Stimulated activated naive B cell treated with anti-CD40 and anti-IgM and Interleukin-4, amounts not matched to agents 10 μg/mL and 1 μg/mL and 100 μg/mL, for 72 hours (primary cell): Measurements from ENCODE around the gene TRIM37.
"Not testable (repeated sequence)": the region's sequence is repeated elsewhere in the genome, so short reads cannot be mapped to it uniquely, and the experiment has no call there.

Source experiments
- ATAC-seq, 2 donors: fragments of 150-1000 bp; cut with Tn5 transposase; replicated peaks; 2 replicates each; pipeline ENCODE4 v1.10.0; 2021; ENCODE audit warnings: moderate library complexity in 1 of 2
- DNase-seq: peaks from one replicate; pipeline ENCODE4 v3.0.0; 2021
- H3K27ac Mint-ChIP-seq: one replicate; pipeline ENCODE4 v1.8.0; 2022; ENCODE audit warnings: mild to moderate bottlenecking, mixed read lengths
- H3K27me3 Mint-ChIP-seq, 2 donors: one replicate each; pipeline ENCODE4 v1.8.0; 2022; ENCODE audit warnings: mixed read lengths in 2 of 2
- H3K36me3 Mint-ChIP-seq, 2 donors: one replicate each; pipeline ENCODE4 v1.8.0; 2022; ENCODE audit warnings: mixed read lengths in 2 of 2, mild to moderate bottlenecking in 1 of 2
- H3K4me1 Mint-ChIP-seq, 2 donors: one replicate each; pipeline ENCODE4 v1.8.0; 2022; ENCODE audit warnings: mixed read lengths in 2 of 2, mild to moderate bottlenecking in 1 of 2
- H3K4me3 Mint-ChIP-seq, 2 donors: one replicate each; pipeline ENCODE4 v1.8.0; 2022; ENCODE audit warnings: mild to moderate bottlenecking in 2 of 2, mixed read lengths in 2 of 2, moderate library complexity in 1 of 2
- H3K9me3 Mint-ChIP-seq, 2 donors: one replicate each; pipeline ENCODE4 v1.8.0; 2022; ENCODE audit warnings: mixed read lengths in 2 of 2, mild to moderate bottlenecking in 1 of 2

TRIM37 gene

DNA sequence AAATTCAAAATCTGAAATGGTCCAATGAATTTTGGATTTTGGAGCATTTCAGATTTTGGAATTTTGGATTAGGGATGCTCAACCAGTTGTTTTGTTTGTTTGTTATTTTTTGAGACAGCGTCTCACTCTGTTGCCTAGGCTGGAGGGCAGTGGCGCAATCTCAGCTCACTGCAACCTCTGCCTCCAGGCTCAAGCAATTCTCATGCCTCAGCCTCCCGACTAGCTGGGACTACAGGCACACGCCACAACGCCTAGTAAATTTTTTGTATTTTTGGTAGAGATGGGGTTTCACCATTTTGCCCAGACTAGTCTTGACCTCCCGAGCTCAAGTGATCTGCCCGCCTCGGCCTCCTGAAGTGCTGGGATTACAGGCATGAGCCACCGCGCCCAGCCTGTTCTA is 31.7 kb upstream of the TRIM37 start:
- not testable (repeated sequence) for H3K9me3 Mint-ChIP-seq, H3K27ac Mint-ChIP-seq

DNA sequence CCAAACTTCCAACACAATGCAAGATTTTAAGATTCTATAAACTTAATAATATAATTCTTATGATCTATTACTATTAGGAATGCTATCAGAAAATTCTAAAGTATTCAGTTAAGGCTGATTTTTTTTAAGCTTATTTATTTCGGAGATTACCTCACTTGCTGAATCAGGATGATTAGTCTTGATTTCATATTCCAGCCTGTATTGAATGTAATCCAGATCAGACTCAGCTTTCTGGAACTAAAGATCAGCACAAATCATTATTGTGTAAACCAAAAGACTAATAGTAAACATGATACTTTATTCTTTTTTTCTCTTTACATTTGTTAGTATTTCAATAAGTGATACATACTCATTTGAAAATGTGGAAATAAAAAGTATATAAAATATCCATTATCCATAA is 24.5 kb upstream of the TRIM37 start:
- Mint-ChIP-seq H3K27ac (no peak overlapping the region), H3K4me3 (no peak overlapping the region), H3K36me3 (peaks cover 5 to 18% of the 10 kb centered on the region in 2 donors), H3K9me3 (no peaks in the 10 kb centered on the region), H3K4me1 (no peaks in the 10 kb centered on the region), H3K27me3 (no peaks in the 10 kb centered on the region)
- DNase-seq (no peak), ATAC-seq (no peak)

More for the DNA sequence above, 31.7 kb upstream of the TRIM37 start:
- H3K4me3 Mint-ChIP-seq, DNase-seq, H3K4me1 Mint-ChIP-seq, ATAC-seq, H3K27me3 Mint-ChIP-seq, H3K36me3 Mint-ChIP-seq: not testable (repeated sequence)

DNA sequence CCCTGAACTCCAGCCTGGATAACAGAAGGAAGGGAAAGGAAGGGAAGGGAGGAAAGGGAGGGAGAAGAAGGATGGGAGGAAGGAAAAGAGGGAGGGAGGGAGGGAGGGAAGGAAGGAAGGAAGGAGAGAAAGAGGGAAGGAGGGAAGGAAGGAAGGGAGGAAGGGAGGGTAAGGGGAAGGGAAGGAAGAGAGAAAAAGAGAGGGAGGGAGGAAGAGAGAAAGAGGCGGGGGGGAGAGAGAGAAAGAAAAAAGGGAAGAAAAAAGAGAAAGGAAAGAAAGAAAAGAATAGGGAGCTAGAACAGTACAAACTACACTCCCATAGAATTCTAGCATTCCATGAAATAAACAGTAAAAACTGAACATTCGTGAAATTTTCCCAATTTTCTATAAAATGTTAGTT is 23.1 kb upstream of the TRIM37 start:
- peaks cover 5 to 18% of the 10 kb centered on the region in 2 donors for H3K36me3 Mint-ChIP-seq
- no peaks in the 10 kb centered on the region for H3K27me3 Mint-ChIP-seq
- ATAC-seq (no peak), DNase-seq (no peak)
- no peaks in the 10 kb centered on the region for H3K4me1 Mint-ChIP-seq
- H3K9me3 Mint-ChIP-seq: no peaks in the 10 kb centered on the region
- H3K27ac Mint-ChIP-seq: no peak overlapping the region
- no peak overlapping the region for H3K4me3 Mint-ChIP-seq

DNA sequence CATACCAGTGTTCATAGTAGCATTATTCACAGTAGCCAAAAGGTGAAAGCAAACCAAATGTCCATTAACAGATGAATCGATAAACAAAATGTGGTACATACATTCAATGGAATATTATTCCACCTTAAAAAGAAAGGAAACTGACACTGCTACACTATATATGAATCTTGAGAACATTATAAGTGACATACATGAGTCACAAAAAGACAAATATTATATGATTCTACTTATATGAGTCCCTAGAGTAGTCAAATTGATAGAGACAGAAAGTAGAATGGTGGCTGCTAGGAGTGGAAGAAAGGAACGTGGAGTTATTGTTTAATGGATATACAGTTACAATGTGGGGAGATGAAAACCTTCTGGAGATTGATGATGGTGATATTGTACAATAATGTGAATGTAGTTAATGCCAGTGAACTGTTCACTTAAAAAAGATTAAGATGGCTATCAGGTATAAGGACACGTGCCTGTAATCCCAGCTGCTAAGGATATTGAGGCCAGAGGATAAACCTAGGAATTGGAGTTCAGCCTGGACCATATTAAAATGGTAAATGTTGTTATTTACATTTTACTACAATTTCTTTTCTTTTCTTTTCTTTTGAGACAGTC is 20.2 kb upstream of the TRIM37 start:
- ATAC-seq (no peak), DNase-seq (no peak)
- Mint-ChIP-seq H3K27me3 (no peaks in the 10 kb centered on the region), H3K4me1 (peaks cover 0 to under 1% of the 10 kb centered on the region in 2 donors), H3K36me3 (peaks cover 6 to 22% of the 10 kb centered on the region in 2 donors), H3K27ac (no peak overlapping the region), H3K4me3 (no peak overlapping the region), H3K9me3 (no peaks in the 10 kb centered on the region)

DNA sequence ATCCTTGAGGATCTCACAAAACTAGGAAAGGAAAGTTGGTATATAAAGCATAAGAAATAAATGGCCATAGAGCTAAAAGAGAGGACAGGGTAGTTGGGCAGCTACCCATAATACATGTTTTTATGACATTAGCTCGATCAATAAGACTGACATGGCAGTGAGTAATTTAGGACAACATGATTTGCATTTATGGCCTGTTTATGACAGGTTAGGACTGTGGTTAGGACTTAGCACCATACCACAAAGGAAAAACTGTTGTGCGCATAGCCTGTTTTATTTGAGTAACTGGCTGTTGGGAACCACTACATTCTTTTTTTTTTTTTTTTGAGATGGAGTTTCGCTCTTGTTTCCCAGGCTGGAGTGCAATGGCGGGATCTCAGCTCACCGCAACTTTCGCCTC is 18.0 kb upstream of the TRIM37 start:
- Mint-ChIP-seq H3K27ac (no peak overlapping the region), H3K9me3 (no peaks in the 10 kb centered on the region), H3K27me3 (no peaks in the 10 kb centered on the region), H3K36me3 (peaks cover 8 to 28% of the 10 kb centered on the region in 2 donors), H3K4me1 (peaks cover 0 to 2% of the 10 kb centered on the region in 2 donors), H3K4me3 (no peak overlapping the region)
- no peak for DNase-seq
- ATAC-seq: peak in 1 of 2 donors; percentile 29

DNA sequence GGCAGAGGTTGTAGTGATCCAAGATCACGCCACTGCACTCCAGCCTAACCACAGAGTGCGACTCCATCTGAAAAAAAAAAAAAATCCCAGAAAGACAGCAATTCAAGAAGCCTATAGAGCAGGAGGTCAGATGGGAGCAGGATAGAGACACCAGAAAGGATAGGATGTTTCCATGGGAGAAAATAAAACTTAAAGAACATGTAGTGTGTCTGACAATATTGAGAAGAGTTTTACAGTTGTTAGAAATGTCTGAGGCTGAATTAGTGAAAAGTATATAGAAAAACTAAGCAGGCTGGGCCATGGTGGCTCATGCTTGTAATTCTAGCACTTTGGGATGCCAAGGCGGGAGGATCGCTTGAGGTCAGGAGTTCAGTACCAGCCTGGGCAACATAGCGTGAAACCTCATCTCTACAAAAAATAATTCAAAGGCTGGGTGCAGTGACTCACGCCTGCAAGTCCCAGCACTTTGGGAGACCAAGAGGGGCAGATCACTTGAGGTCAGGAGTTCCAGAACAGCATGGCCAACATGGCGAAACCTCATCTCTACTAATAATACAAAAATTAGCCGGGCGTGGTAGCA is 15.3 kb upstream of the TRIM37 start:
- Mint-ChIP-seq H3K27me3 (no peaks in the 10 kb centered on the region), H3K27ac (no peak overlapping the region), H3K4me3 (no peak overlapping the region), H3K36me3 (peaks cover 15 to 20% of the 10 kb centered on the region in 2 donors), H3K9me3 (no peaks in the 10 kb centered on the region), H3K4me1 (peaks cover 0 to 2% of the 10 kb centered on the region in 2 donors)
- DNase-seq (no peak), ATAC-seq (no peak)

DNA sequence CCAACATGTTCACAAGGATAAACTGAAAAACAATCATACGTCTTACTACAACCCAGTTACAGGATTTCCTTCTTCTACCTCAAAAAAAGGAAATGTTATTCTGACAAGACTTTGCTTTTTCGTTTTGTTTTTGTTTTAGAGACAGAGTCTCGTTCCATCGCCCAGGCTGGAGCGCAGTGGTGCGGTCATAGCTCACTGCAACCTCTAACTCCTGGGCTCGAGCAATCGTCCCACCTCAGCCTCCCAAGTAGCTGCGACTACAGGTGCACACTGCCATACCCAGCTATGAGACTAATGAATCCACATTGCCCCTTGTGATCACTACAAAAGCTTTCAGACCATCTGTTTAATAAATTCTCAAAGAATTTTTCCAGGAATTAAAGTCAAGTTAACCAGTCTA is 8.8 kb upstream of the TRIM37 start:
- Mint-ChIP-seq H3K4me1 (no peaks in the 10 kb centered on the region), H3K36me3 (peaks cover 10 to 22% of the 10 kb centered on the region in 2 donors)

DNA sequence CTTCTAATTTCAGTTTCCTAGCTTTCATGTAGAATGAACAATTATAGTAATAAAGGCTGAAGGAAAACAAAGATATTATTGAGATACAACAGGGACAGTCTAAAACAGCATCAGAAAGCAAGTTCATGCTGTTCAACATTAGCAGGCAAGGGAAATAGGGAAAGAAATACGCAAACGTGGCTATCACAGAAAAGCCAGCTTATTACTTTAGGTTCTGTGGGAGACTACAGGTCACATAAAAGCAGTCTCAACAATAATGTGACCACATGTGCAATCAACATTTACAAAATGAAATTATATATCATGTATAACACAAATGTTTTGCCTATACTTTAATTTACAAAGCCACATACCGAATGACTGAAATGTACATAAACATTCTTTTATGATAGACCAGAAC is 4.9 kb upstream of the TRIM37 start:
- Mint-ChIP-seq H3K27me3 (no peaks in the 10 kb centered on the region), H3K36me3 (peaks cover 0 to 18% of the 10 kb centered on the region in 2 donors), H3K27ac (no peak overlapping the region), H3K4me3 (no peak overlapping the region), H3K9me3 (no peaks in the 10 kb centered on the region), H3K4me1 (peaks cover under 1 to 9% of the 10 kb centered on the region in 2 donors)
- DNase-seq: no peak
- no peak for ATAC-seq

More for the DNA sequence above, 8.8 kb upstream of the TRIM37 start:
- no peak for DNase-seq
- H3K27me3 Mint-ChIP-seq: no peaks in the 10 kb centered on the region
- H3K27ac Mint-ChIP-seq: no peak overlapping the region
- H3K4me3 Mint-ChIP-seq: no peak overlapping the region
- H3K9me3 Mint-ChIP-seq: no peaks in the 10 kb centered on the region
- ATAC-seq: no peak

DNA sequence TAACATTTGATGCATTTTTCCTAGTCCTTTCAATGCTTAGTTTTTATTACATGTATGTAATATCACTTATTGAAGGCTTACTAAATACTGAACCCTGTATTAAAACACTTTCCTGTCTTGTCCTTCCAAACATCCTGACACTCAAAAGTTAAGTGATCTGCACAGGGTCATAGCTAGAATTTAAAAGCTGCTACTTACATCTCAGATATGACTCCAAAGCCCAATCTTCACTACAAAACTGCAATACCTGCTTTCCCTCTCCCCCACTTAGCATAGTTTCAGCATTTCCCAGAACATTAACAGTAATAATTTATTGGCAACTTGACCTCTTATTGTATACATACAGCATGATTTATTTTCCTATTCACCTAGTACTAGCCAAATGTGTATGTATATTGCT is 4.3 kb upstream of the TRIM37 start:
- peaks cover 3 to 10% of the 10 kb centered on the region in 2 donors for H3K4me1 Mint-ChIP-seq
- peaks cover 0 to 18% of the 10 kb centered on the region in 2 donors for H3K36me3 Mint-ChIP-seq
- no peaks in the 10 kb centered on the region for H3K27me3 Mint-ChIP-seq
- DNase-seq (no peak), ATAC-seq (no peak)
- no peak overlapping the region for H3K4me3 Mint-ChIP-seq
- H3K9me3 Mint-ChIP-seq: no peaks in the 10 kb centered on the region
- H3K27ac Mint-ChIP-seq: no peak overlapping the region

DNA sequence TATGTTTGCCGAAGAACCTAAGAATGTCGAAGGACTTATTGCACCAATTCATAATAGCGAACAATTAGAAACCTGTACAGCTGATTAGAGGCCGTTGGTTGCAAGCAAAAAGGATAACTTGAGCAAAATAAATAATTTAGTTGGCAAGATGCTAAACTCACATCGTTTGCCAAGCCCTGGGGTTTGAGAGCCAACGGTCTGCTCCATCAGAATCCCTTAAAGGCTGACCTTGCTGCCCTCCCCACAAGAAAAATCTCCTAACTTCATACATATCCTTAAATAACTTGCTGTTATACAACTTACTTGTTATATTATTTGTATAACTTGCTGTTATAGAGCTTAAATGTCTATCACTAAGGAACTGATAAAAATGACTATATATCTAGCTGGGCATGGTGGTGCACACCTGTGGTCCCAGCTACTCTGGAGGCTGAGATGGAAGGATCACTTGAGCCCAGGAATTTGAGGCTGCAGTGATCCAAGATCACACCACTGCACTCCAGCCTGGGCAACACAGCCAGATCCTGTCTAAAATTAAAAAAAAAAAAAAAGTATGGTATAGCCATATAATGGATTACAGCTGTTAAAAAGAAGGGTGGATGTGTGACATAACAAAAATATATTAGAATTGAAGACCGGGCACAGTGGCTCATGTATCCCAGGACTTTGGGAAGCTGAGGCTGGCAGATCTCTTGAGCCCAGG is 1.9 kb upstream of the TRIM37 start:
- H3K4me3 Mint-ChIP-seq: no peak overlapping the region
- no peak for DNase-seq
- H3K27me3 Mint-ChIP-seq: no peaks in the 10 kb centered on the region
- peaks cover 3 to 18% of the 10 kb centered on the region in 2 donors for H3K36me3 Mint-ChIP-seq
- peaks cover 6 to 25% of the 10 kb centered on the region in 2 donors for H3K4me1 Mint-ChIP-seq
- ATAC-seq: no peak
- H3K9me3 Mint-ChIP-seq: no peaks in the 10 kb centered on the region
- H3K27ac Mint-ChIP-seq: no peak overlapping the region

DNA sequence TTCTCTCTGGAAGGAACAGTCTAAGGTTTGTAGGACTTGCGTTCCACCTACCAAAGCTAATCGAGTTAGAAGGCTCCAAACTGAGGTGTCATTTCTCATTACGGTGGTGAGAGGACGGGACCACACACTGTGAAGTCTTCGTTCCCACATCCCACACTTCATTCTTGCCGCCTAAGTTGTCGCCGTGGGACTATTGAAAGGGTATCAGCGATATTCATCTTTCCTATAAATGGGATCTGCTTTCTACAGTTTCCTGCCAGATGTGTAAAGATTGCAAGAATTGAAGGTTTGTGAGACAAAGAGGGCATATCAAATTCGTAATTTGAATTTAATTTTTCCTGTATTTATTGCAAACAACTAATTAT is 608 bp upstream of the TRIM37 start:
- DNase-seq (no peak), ATAC-seq (no peak)
- Mint-ChIP-seq H3K36me3 (peaks cover 3 to 18% of the 10 kb centered on the region in 2 donors), H3K4me1 (peaks cover 6 to 25% of the 10 kb centered on the region in 2 donors), H3K27me3 (no peaks in the 10 kb centered on the region), H3K27ac (peak overlapping the region; percentile 96), H3K4me3 (peak overlapping the region; percentile 96 to 100), H3K9me3 (no peaks in the 10 kb centered on the region)

DNA sequence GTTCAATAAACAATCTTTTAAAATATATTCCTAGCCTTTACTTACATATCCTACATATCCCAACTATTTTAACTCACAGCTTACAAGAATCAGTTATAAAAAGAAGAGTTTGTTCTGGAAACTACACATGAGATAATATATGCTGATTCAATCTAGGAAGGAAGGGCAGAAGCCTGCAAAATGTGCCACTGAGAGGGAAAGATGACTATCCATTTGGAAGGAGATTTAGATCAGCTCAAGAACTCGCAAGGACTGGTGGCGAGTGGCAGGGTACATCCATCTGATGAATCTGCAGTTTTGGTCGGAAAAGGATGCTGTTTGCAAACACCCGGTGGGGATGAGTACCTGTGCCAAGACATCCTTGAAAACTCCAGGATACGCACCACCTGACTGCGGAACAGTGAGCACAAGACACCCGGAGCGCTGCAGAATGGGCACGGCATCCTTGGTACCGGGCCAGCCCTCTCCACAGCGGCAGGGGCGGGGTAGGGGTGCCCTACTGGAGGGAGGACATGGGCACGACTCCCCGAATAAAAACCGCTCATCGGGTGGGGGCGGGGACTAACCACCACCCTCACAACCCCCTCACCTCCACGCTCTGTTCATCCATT is 723 bp downstream of the TRIM37 start:
- peak; percentile 34 for DNase-seq
- Mint-ChIP-seq H3K27me3 (no peaks in the 10 kb centered on the region), H3K4me3 (peak overlapping the region; percentile 96 to 100), H3K4me1 (peaks cover 6 to 25% of the 10 kb centered on the region in 2 donors), H3K36me3 (peaks cover 11 to 17% of the 10 kb centered on the region in 2 donors), H3K9me3 (no peaks in the 10 kb centered on the region), H3K27ac (peak overlapping the region; percentile 96)
- peak; percentile 50 to 52 for ATAC-seq

DNA sequence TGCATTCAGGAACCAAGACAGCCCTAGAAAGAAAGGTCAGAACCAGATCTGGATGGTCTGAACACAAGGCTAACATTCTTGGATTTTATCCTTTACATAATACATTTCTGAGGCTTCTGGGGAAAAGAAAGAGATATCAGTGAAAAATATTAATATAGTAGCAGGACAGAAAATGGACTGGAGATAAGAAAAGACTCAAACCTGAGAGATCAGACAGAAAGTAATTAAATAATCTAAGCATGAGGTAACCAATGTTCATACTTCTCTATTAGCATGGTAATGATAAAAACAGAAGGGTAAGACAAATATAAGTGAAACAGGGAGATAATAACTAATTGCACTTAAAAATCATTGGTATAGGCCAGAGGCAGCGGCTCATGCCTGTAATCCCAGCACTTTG is 5.5 kb downstream of the TRIM37 start:
- no peak overlapping the region for H3K27ac Mint-ChIP-seq
- peaks cover 7 to 21% of the 10 kb centered on the region in 2 donors for H3K4me1 Mint-ChIP-seq
- DNase-seq (no peak), ATAC-seq (no peak)
- no peak overlapping the region for H3K4me3 Mint-ChIP-seq
- H3K27me3 Mint-ChIP-seq: no peaks in the 10 kb centered on the region
- peaks cover 0 to 1% of the 10 kb centered on the region in 2 donors for H3K9me3 Mint-ChIP-seq
- H3K36me3 Mint-ChIP-seq: peaks cover 28 to 36% of the 10 kb centered on the region in 2 donors

DNA sequence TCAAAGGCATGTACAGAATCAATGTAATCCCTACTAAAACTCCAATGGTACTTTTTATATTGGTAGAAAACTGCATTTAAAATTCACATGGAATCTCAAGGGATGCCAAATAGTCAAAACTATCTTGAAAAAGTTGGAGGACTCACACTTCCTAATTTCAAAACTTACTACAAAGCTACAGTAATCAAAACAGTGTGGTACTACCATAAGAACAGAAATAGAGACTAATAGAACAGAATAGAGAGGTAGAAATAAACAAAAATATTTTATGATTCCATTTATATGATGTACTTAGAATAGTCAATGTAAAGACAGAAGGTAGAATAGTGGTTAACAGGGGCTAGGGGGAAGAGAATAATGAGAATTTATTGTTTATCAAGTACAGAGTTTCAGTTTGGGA is 8.8 kb downstream of the TRIM37 start:
- DNase-seq (no peak), ATAC-seq (no peak)
- peaks cover 9 to 10% of the 10 kb centered on the region in 2 donors for H3K4me1 Mint-ChIP-seq
- H3K9me3 Mint-ChIP-seq: peaks cover 0 to 1% of the 10 kb centered on the region in 2 donors
- no peak overlapping the region for H3K27ac Mint-ChIP-seq
- no peak overlapping the region for H3K4me3 Mint-ChIP-seq
- H3K36me3 Mint-ChIP-seq: peaks cover 25 to 35% of the 10 kb centered on the region in 2 donors
- H3K27me3 Mint-ChIP-seq: no peaks in the 10 kb centered on the region
